Fibroblast of lung (primary cell): ENCODE measurements around the gene BICRA. TPM values are rescaled to one million over a fixed set of nuclear protein-coding genes. Genes with fewer than 3 reads are reported as not detected.

Source experiments
- DNase-seq, 2 donors: peaks; one replicate each; pipeline versions ENCODE4 v3.0.0 to v3.0.0-alpha.2; 2010; ENCODE audit warnings: low read depth in 2 of 2
- H2AFZ ChIP-seq: 2 replicates; pipeline ENCODE4 v1.5.1; 2012; ENCODE audit warnings: low read length, control low read depth, inconsistent platforms
- H3K27ac ChIP-seq: 2 replicates; pipeline ENCODE4 v1.5.1; 2011; ENCODE audit warnings: low read length, control low read depth; ENCODE audit not compliant: insufficient read depth
- H3K27me3 ChIP-seq: 2 replicates; pipeline ENCODE4 v1.5.1; 2011; ENCODE audit warnings: mild to moderate bottlenecking, low read length; ENCODE audit not compliant: control insufficient read depth, insufficient read depth
- H3K36me3 ChIP-seq: 2 replicates; pipeline ENCODE4 v1.5.1; 2011; ENCODE audit warnings: low read length; ENCODE audit not compliant: control insufficient read depth, insufficient read depth
- H3K4me1 ChIP-seq: 2 replicates; pipeline ENCODE4 v1.5.1; 2011; ENCODE audit warnings: low read length; ENCODE audit not compliant: control insufficient read depth, insufficient read depth; ENCODE audit errors: extremely low read depth
- H3K4me2 ChIP-seq: 2 replicates; pipeline ENCODE4 v1.5.1; 2011; ENCODE audit warnings: low read length, control low read depth; ENCODE audit not compliant: insufficient read depth; ENCODE audit errors: extremely low read depth
- H3K4me3 ChIP-seq, 4 experiments: fragments of 200-600 bp in 1 of 4; sonication (generic) in 1 of 4; replicated peaks in 1 of 4; 2 replicates each; pipeline ENCODE4 v1.5.1; 2011 to 2016; ENCODE audit warnings: low read length in 4 of 4, low read depth in 3 of 4, mild to moderate bottlenecking in 3 of 4, control low read depth in 2 of 4, inconsistent platforms in 1 of 4, mixed read lengths in 1 of 4; ENCODE audit not compliant: insufficient read depth in 1 of 4; ENCODE audit errors: control extremely low read depth in 1 of 4
- H3K79me2 ChIP-seq: 2 replicates; pipeline ENCODE4 v1.5.1; 2012; ENCODE audit warnings: mild to moderate bottlenecking, low read length, inconsistent platforms; ENCODE audit not compliant: control insufficient read depth, insufficient read depth
- H3K9ac ChIP-seq: 2 replicates; pipeline ENCODE4 v1.5.1; 2011; ENCODE audit warnings: mild to moderate bottlenecking, low read length, control low read depth; ENCODE audit not compliant: insufficient read depth
- H3K9me3 ChIP-seq: 2 replicates; pipeline ENCODE4 v1.5.1; 2012; ENCODE audit warnings: low read depth, low read length; ENCODE audit not compliant: control insufficient read depth, insufficient read depth
- H4K20me1 ChIP-seq: 2 replicates; pipeline ENCODE4 v1.5.1; 2011; ENCODE audit warnings: low read length; ENCODE audit not compliant: control insufficient read depth, insufficient read depth; ENCODE audit errors: extremely low read depth
- EZH2 ChIP-seq: IDR thresholded peaks from 2 replicates; pipeline ENCODE4 v1.5.1; 2012; ENCODE audit warnings: low read length, control low read depth, mild to moderate bottlenecking; ENCODE audit errors: missing control alignments
- polyA plus RNA-seq, 2 donors: library from polyadenylated mRNA; depleted of rRNA in 1 of 2; stranded (reverse) in 1 of 2; unstranded in 1 of 2; fragments of >200 nt; gene quantifications; 2 replicates each; pipeline ENCODE4 v1.2.1, GENCODE V29; 2011 to 2012; ENCODE audit warnings: missing spikeins in 1 of 2
- total RNA-seq: library from RNA; depleted of rRNA; stranded (reverse); fragments of >200 nt; gene quantifications from 2 replicates; pipeline ENCODE4 v1.2.1, GENCODE V29; 2014
- TF ChIP-seq, protein P1 (sequence below), 2 donors: IDR thresholded peaks in 1 of 2; conservative IDR thresholded peaks in 1 of 2; 1 replicate in 1 of 2; 2 replicates in 1 of 2; pipeline ENCODE4 v1.5.1; 2011 to 2012; ENCODE audit warnings: low read length in 2 of 2, control low read depth in 1 of 2, inconsistent platforms in 1 of 2, low read depth in 1 of 2, mild to moderate bottlenecking in 1 of 2

The BICRA gene
- total and polyA plus RNA-seq, 2 donors (not counting 1 experiment from before 2014, with no cell fraction given), result 0.44 to 3.8 TPM

DNA sequence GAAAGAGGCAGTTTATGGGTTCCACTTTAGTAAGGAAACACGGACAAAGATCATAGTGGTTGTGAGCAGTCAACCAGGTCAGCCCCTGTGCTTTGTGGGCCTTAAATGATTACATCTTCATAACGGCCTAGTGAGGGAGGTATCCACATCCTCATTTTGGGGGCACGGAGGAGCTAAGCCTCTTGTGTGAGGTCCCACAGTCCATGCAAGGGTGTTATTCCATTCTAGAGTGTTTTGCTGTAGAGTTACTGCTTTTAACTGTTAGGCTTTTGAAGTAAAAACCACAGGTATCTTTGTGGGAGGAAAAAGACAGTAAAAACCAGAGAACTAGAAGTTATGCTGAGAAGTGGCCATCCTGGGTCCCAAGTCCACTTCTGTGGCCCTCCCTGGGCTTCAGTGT, 140.4 kb downstream of the BICRA start:
- Histone ChIP-seq H3K27me3 (no peaks in the 10 kb centered on the region), H3K27ac (no peak overlapping the region), H3K4me3 (no peak overlapping the region), H3K36me3 (peaks cover 31% of the 10 kb centered on the region), H3K9ac (no peak overlapping the region), H4K20me1 (peaks cover 2% of the 10 kb centered on the region), H3K79me2 (peaks cover 21% of the 10 kb centered on the region), H3K9me3 (no peaks in the 10 kb centered on the region), H3K4me1 (peaks cover 3% of the 10 kb centered on the region), H3K4me2 (no peak overlapping the region), H2AFZ (no peak overlapping the region)
- DNase-seq, result no peak
- TF ChIP-seq, protein P1, sequence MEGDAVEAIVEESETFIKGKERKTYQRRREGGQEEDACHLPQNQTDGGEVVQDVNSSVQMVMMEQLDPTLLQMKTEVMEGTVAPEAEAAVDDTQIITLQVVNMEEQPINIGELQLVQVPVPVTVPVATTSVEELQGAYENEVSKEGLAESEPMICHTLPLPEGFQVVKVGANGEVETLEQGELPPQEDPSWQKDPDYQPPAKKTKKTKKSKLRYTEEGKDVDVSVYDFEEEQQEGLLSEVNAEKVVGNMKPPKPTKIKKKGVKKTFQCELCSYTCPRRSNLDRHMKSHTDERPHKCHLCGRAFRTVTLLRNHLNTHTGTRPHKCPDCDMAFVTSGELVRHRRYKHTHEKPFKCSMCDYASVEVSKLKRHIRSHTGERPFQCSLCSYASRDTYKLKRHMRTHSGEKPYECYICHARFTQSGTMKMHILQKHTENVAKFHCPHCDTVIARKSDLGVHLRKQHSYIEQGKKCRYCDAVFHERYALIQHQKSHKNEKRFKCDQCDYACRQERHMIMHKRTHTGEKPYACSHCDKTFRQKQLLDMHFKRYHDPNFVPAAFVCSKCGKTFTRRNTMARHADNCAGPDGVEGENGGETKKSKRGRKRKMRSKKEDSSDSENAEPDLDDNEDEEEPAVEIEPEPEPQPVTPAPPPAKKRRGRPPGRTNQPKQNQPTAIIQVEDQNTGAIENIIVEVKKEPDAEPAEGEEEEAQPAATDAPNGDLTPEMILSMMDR (conservative IDR thresholded peaks at IDR 0.05 in 1 of 2, IDR thresholded peaks at IDR 0.05 in 1 of 2; ENCODE audit: low read depth in 1 of 2, low read length in 2 of 2), result no peak
- no peak for TF ChIP-seq EZH2

DNA sequence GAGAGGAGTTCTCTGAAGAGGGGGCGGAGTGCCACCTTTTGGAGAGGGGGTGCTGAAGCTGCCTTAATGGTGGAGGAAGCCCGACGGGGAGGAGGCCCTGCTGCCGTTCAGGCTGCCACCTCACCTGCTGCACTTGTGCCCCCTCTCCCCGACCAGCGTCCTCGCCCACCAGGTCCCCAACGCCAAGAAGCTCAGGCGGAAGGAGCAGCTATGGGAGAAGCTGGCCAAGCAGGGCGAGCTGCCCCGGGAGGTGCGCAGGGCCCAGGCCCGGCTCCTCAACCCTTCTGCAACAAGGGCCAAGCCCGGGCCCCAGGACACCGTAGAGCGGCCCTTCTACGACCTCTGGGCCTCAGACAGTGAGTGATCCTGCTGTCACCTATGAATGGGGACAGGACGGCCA, 141.8 kb downstream of the BICRA start:
- no peak overlapping the region for H3K4me3 ChIP-seq
- H2AFZ ChIP-seq, result no peak overlapping the region
- no peaks in the 10 kb centered on the region for H3K27me3 ChIP-seq
- H3K9ac ChIP-seq, result no peak overlapping the region
- no peak for DNase-seq
- peaks cover 34% of the 10 kb centered on the region for H3K36me3 ChIP-seq
- no peak overlapping the region for H3K4me2 ChIP-seq
- peaks cover 2% of the 10 kb centered on the region for H4K20me1 ChIP-seq
- TF ChIP-seq EZH2, result no peak
- TF ChIP-seq, protein P1 (conservative IDR thresholded peaks at IDR 0.05 in 1 of 2, IDR thresholded peaks at IDR 0.05 in 1 of 2; ENCODE audit: low read depth in 1 of 2, low read length in 2 of 2), result no peak
- peaks cover 2% of the 10 kb centered on the region for H3K4me1 ChIP-seq
- no peaks in the 10 kb centered on the region for H3K9me3 ChIP-seq
- no peak overlapping the region for H3K27ac ChIP-seq
- peaks cover 21% of the 10 kb centered on the region for H3K79me2 ChIP-seq

DNA sequence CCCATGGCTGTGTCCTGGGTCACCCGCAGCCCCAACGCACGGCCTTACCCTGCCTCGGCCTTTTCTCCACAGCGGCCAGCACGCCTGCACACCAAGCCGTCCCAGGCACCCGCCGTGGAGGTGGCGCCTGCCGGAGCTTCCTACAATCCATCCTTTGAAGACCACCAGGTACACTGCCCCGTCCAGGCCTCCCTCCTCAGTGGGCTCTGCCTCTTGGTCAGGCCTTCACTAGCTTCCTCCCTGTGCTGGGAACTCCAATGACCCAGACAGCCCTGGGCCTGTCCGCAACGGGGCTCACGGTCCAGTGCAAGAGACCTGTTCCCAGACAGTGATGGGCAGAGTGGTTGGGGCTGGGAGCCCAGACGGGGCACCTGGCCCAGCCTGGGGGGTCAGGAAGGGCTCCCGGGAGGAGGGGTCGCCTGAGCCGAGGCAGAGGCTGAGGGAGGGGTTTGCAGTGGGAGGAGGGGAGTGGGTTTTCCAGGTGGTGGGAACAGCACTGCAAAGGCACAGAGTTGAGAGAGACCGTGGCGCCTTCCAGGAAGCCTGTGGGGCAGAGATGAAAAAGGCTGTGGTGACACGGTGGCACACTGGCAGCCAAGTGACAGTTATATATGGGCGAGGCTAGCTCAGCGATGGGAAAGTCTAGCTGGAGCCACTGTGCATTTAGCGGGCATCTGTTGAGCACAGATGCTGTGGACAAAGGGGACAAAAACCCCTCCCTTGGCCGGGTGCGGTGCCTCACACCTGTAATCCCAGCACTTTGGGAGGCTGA, 143.7 kb downstream of the BICRA start:
- no peak for DNase-seq

More for the DNA sequence above, 143.7 kb downstream of the BICRA start:
- Histone ChIP-seq H3K9me3 (no peaks in the 10 kb centered on the region), H3K4me2 (no peak overlapping the region), H3K79me2 (peaks cover 7% of the 10 kb centered on the region), H3K9ac (no peak overlapping the region), H3K27me3 (no peaks in the 10 kb centered on the region), H3K4me1 (no peaks in the 10 kb centered on the region), H4K20me1 (peaks cover 2% of the 10 kb centered on the region), H3K36me3 (peaks cover 46% of the 10 kb centered on the region), H2AFZ (no peak overlapping the region), H3K4me3 (no peak overlapping the region), H3K27ac (no peak overlapping the region)
- TF ChIP-seq EZH2, result no peak
- TF ChIP-seq, protein P1 (conservative IDR thresholded peaks at IDR 0.05 in 1 of 2, IDR thresholded peaks at IDR 0.05 in 1 of 2; ENCODE audit: low read depth in 1 of 2, low read length in 2 of 2), result no peak

Other genes with a start within 250 kb of the BICRA start
- gene MEIS3, start 189.6 kb upstream of the BICRA start, total RNA-seq, result 40.3 and 57.8 TPM in 2 replicates
- 18.5 and 30.5 TPM in 2 replicates for gene MEIS3, start 189.6 kb upstream of the BICRA start, polyA plus RNA-seq
- gene SLC8A2, start 137.2 kb upstream of the BICRA start, total RNA-seq, result under 0.01 TPM in 1 of 2 replicates, not detected in the other
- not detected in 2 replicates for gene SLC8A2, start 137.2 kb upstream of the BICRA start, polyA plus RNA-seq
- gene KPTN, start 124.9 kb upstream of the BICRA start, total RNA-seq, result 6.2 and 6.9 TPM in 2 replicates
- gene KPTN, start 124.9 kb upstream of the BICRA start, polyA plus RNA-seq, result 4.9 and 5.3 TPM in 2 replicates
- gene NAPA, start 94.1 kb upstream of the BICRA start, total RNA-seq, result 48.3 and 76.8 TPM in 2 replicates
- gene NAPA, start 94.1 kb upstream of the BICRA start, polyA plus RNA-seq, result 118 and 128 TPM in 2 replicates
- gene ZNF541, start 36.0 kb upstream of the BICRA start, total RNA-seq, result 0.17 TPM in 1 of 2 replicates, not detected in the other
- 0.02 TPM in 1 of 2 replicates, not detected in the other for gene ZNF541, start 36.0 kb upstream of the BICRA start, polyA plus RNA-seq
- 106 and 192 TPM in 2 replicates for gene EHD2, start 104.3 kb downstream of the BICRA start, total RNA-seq
- 96.5 and 97.0 TPM in 2 replicates for gene EHD2, start 104.3 kb downstream of the BICRA start, polyA plus RNA-seq
- gene NOP53, start 136.4 kb downstream of the BICRA start, total RNA-seq, result 59.6 and 110 TPM in 2 replicates
- gene NOP53, start 136.4 kb downstream of the BICRA start, polyA plus RNA-seq, result 47.2 and 60.8 TPM in 2 replicates
- 142 and 155 TPM in 2 replicates for gene SELENOW, start 169.6 kb downstream of the BICRA start, total RNA-seq
- gene SELENOW, start 169.6 kb downstream of the BICRA start, polyA plus RNA-seq, result 187 and 250 TPM in 2 replicates
- not detected in 2 replicates for gene TPRX1, start 195.4 kb downstream of the BICRA start, total RNA-seq
- not detected in 2 replicates for gene TPRX1, start 195.4 kb downstream of the BICRA start, polyA plus RNA-seq
- not detected in 2 replicates for gene CRX, start 212.8 kb downstream of the BICRA start, total RNA-seq
- not detected in 2 replicates for gene CRX, start 212.8 kb downstream of the BICRA start, polyA plus RNA-seq